GM12878 (cell line): ENCODE measurements around the gene RPS15A. TPM values are rescaled to one million over a fixed set of nuclear protein-coding genes. Genes with fewer than 3 reads are reported as not detected.
A peak's percentile ranks its signal among the peaks of the same experiment; 100 is the strongest.

ENCODE experiments used
- BCL3 ChIP-seq: IDR thresholded peaks from 2 replicates; pipeline ENCODE4 v1.6.1; 2011; ENCODE audit warnings: borderline replicate concordance, low read depth, mild to moderate bottlenecking, moderate library complexity, low read length; ENCODE audit not compliant: insufficient read depth, poor library complexity, severe bottlenecking
- BRCA1 ChIP-seq: IDR thresholded peaks from 2 replicates; pipeline ENCODE4 v1.6.1; 2011; ENCODE audit warnings: low read depth, low read length, improper control_type of control experiment
- CEBPZ ChIP-seq: fragments of 150-350 bp; IDR thresholded peaks from 2 replicates; pipeline ENCODE4 v1.6.1; 2016; ENCODE audit warnings: low read depth, low read length
- E2F8 ChIP-seq: fragments of 450-650 bp; IDR thresholded peaks from 2 replicates; pipeline ENCODE4 v1.6.1; 2018; ENCODE audit warnings: mild to moderate bottlenecking, low read depth, moderate library complexity; ENCODE audit not compliant: partially characterized antibody
- IKZF2 ChIP-seq, 2 experiments: fragments of 450-650 bp; IDR thresholded peaks; 2 replicates each; pipeline ENCODE4 v1.6.1; 2017; ENCODE audit warnings: mild to moderate bottlenecking in 2 of 2, moderate library complexity in 2 of 2
- IRF4 ChIP-seq: IDR thresholded peaks from 2 replicates; pipeline ENCODE4 v1.6.1; 2011; ENCODE audit warnings: low read depth, low read length
- MXI1 ChIP-seq: fragments of 150-350 bp; IDR thresholded peaks from 2 replicates; pipeline ENCODE4 v1.6.1; 2011; ENCODE audit warnings: low read depth, mild to moderate bottlenecking, inconsistent platforms, low read length, improper control_type of control experiment
- MYB ChIP-seq: fragments of 150-350 bp; IDR thresholded peaks from 2 replicates; pipeline ENCODE4 v1.6.1; 2014; ENCODE audit warnings: mild to moderate bottlenecking, low read depth, low read length, borderline replicate concordance
- NFYB ChIP-seq: IDR thresholded peaks from 2 replicates; pipeline ENCODE4 v1.6.1; 2011; ENCODE audit warnings: low read depth, mild to moderate bottlenecking, low read length, improper control_type of control experiment, moderate library complexity; ENCODE audit not compliant: insufficient read depth
- NR2C1 ChIP-seq: fragments of 450-650 bp; IDR thresholded peaks from 2 replicates; pipeline ENCODE4 v1.6.1; 2017; ENCODE audit warnings: antibody characterized with exemption, mild to moderate bottlenecking, moderate library complexity
- RAD21 ChIP-seq: IDR thresholded peaks from 2 replicates; pipeline ENCODE4 v1.6.1; 2011; ENCODE audit warnings: mild to moderate bottlenecking, low read depth, low read length, moderate library complexity; ENCODE audit not compliant: insufficient read depth
- RB1 ChIP-seq: fragments of 450-650 bp; formaldehyde crosslinking; IDR thresholded peaks from 2 replicates; pipeline ENCODE4 v1.6.1; 2017; ENCODE audit warnings: mild to moderate bottlenecking, borderline replicate concordance
- SMC3 ChIP-seq: IDR thresholded peaks from 2 replicates; pipeline ENCODE4 v1.6.1; 2011; ENCODE audit warnings: low read length, improper control_type of control experiment, borderline replicate concordance
- SREBF2 ChIP-seq: IDR thresholded peaks from 2 replicates; pipeline ENCODE4 v1.6.1; 2012; ENCODE audit warnings: mild to moderate bottlenecking, low read length
- SUPT20H ChIP-seq: IDR thresholded peaks from 2 replicates; pipeline ENCODE4 v1.6.1; 2011; ENCODE audit warnings: low read depth, mild to moderate bottlenecking, low read length, moderate library complexity, borderline replicate concordance; ENCODE audit not compliant: control insufficient read depth
- ZBTB4 ChIP-seq: fragments of 450-650 bp; formaldehyde crosslinking; IDR thresholded peaks from 2 replicates; pipeline ENCODE4 v1.4.0; 2022; ENCODE audit warnings: mild to moderate bottlenecking, moderate library complexity
- ZNF274 ChIP-seq: IDR thresholded peaks from one replicate; pipeline ENCODE4 v1.8.0; 2011; ENCODE audit not compliant: insufficient read length, insufficient read depth
- ZZZ3 ChIP-seq: IDR thresholded peaks from 2 replicates; pipeline ENCODE4 v1.6.1; 2011; ENCODE audit warnings: low read depth; ENCODE audit not compliant: control insufficient read depth, insufficient read length
- polyA plus RNA-seq, 11 experiments: library from polyadenylated mRNA; depleted of rRNA in 4 of 11; unstranded in 6 of 11; stranded (reverse) in 5 of 11; fragments of >200 nt; fragmentation: Nextera tagmentation in 4 of 11; fragmentation: Illumina TruSeq in 1 of 11; extraction: Ambion mirVana in 4 of 11; extraction: Trizol in 1 of 11; gene quantifications; 1 replicate in 1 of 11; 2 replicates in 10 of 11; pipeline versions ENCODE4 v1.2.1 to v1.2.3, GENCODE V29; 2011 to 2016; ENCODE audit warnings: inconsistent platforms in 2 of 11, missing spikeins in 2 of 11, low read depth in 1 of 11
- total RNA-seq, 4 experiments: library from RNA; depleted of rRNA in 3 of 4; stranded (reverse); fragments of >200 nt in 3 of 4; fragmentation: Illumina TruSeq in 1 of 4; extraction: Trizol in 1 of 4; gene quantifications; 2 replicates each; pipeline versions ENCODE4 v1.2.1 to v1.2.3, GENCODE V29; 2013 to 2021

The RPS15A gene
- total and polyA plus RNA-seq, 10 of the 15 experiments (the other 5 are each of a cell fraction or from before 2014, with no cell fraction given): 1,566 to 6,408 (median 2,999) TPM

GRCh38 chr16:18801145-18801972, 11.2 kb upstream of the RPS15A start, which contains the start of gene ARL6IP1 (continued):
- no peak for TF ChIP-seq ZBTB4 (CRISPR knock-in tag)
- TF ChIP-seq BRCA1: no peak; the same call in 1 of the 2 replicates
- peak; percentile 44; the same call in 1 of the 2 replicates for TF ChIP-seq RB1
- peak; percentile 83 for TF ChIP-seq MXI1
- no peak for TF ChIP-seq E2F8
- TF ChIP-seq IRF4: no peak
- no peak for TF ChIP-seq SMC3
- no peak for TF ChIP-seq ZNF274
- no peak for TF ChIP-seq ZZZ3
- no peak for TF ChIP-seq BCL3
- TF ChIP-seq IKZF2 (IDR thresholded peaks at IDR 0.05): peak; percentile 23 to 53
- TF ChIP-seq MYB: no peak
- no peak for TF ChIP-seq CEBPZ
- no peak for TF ChIP-seq SUPT20H
- TF ChIP-seq SREBF2: no peak
- TF ChIP-seq NR2C1: peak; percentile 92
- peak; percentile 56 for TF ChIP-seq RAD21
- peak; percentile 96 for TF ChIP-seq NFYB
